Chondrocyte (in vitro differentiated cells): Measurements from ENCODE around the gene TEKT2. TPM values are rescaled to one million over a fixed set of nuclear protein-coding genes. Genes with fewer than 3 reads are reported as not detected.

ENCODE experiments used
- DNase-seq: peaks from one replicate; pipeline ENCODE4 v3.0.0; 2021; ENCODE audit warnings: mixed read lengths, low spot score
- H3K27ac Mint-ChIP-seq: one replicate; pipeline ENCODE4 v1.8.0; 2021; ENCODE audit warnings: mild to moderate bottlenecking, moderate library complexity, mixed read lengths; ENCODE audit not compliant: unreplicated experiment
- H3K27me3 Mint-ChIP-seq: 2 replicates; pipeline ENCODE4 v1.8.0; 2021; ENCODE audit warnings: low read depth, mixed read lengths
- H3K36me3 Mint-ChIP-seq: 2 replicates; pipeline ENCODE4 v1.8.0; 2021; ENCODE audit warnings: low read depth, mixed read lengths
- H3K4me1 Mint-ChIP-seq: 2 replicates; pipeline ENCODE4 v1.8.0; 2021; ENCODE audit warnings: low read depth, mild to moderate bottlenecking, mixed read lengths
- H3K4me3 Mint-ChIP-seq: one replicate; pipeline ENCODE4 v1.8.0; 2021; ENCODE audit warnings: mild to moderate bottlenecking, moderate library complexity, mixed read lengths; ENCODE audit not compliant: unreplicated experiment
- H3K9me3 Mint-ChIP-seq: 2 replicates; pipeline ENCODE4 v1.8.0; 2021; ENCODE audit warnings: low read depth, mixed read lengths
- CTCF ChIP-seq: fragments of 200-600 bp; sonication (generic); IDR thresholded peaks from 2 replicates; pipeline ENCODE4 v1.5.0; 2021; ENCODE audit warnings: antibody characterized with exemption, mild to moderate bottlenecking, moderate library complexity
- total RNA-seq: library from RNA; stranded (reverse); gene quantifications from 3 replicates; pipeline ENCODE4 v1.2.1, GENCODE V29; 2021

Gene TEKT2
- total RNA-seq, 1 donor from 2014 or later: 0.17 TPM

- Mint-ChIP-seq H3K27ac (no peak overlapping the region), H3K4me3 (no peak overlapping the region), H3K9me3 (no peaks in the 10 kb centered on the region), H3K36me3 (peaks cover 11% of the 10 kb centered on the region), H3K4me1 (peaks cover 17% of the 10 kb centered on the region), H3K27me3 (no peaks in the 10 kb centered on the region)
- no peak for TF ChIP-seq CTCF
- peak; percentile 62 for DNase-seq
Measured at GRCh38 chr1:36093929-36094328, 10.0 kb downstream of the TEKT2 start.

DNA sequence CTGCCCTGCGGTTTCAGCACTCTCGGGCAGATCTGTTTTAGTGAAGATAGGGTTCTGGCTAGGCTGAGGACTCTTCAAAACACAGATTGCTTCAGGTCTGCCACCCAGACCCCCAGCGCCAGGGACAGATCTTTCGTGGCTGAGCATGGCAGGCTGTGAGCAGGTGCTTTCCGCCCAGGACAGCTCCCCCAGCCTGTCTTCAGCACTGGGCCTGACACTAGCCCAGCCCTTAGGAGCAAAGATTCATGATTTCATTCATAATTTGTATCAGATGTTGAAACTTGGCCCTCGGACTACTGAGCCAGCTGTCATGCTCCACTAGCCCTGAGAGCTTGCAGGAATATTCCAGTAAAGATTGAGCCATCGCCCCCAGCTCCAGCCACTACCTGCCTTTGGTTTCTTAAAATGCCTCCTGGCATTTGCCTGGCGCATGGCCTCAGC is 10.7 kb downstream of the TEKT2 start:
- no peaks in the 10 kb centered on the region for H3K9me3 Mint-ChIP-seq
- TF ChIP-seq CTCF: no peak
- peaks cover 11% of the 10 kb centered on the region for H3K36me3 Mint-ChIP-seq
- peaks cover 13% of the 10 kb centered on the region for H3K4me1 Mint-ChIP-seq
- H3K27me3 Mint-ChIP-seq: no peaks in the 10 kb centered on the region
- no peak overlapping the region for H3K4me3 Mint-ChIP-seq
- H3K27ac Mint-ChIP-seq: no peak overlapping the region
- DNase-seq: peak; percentile 53

DNA sequence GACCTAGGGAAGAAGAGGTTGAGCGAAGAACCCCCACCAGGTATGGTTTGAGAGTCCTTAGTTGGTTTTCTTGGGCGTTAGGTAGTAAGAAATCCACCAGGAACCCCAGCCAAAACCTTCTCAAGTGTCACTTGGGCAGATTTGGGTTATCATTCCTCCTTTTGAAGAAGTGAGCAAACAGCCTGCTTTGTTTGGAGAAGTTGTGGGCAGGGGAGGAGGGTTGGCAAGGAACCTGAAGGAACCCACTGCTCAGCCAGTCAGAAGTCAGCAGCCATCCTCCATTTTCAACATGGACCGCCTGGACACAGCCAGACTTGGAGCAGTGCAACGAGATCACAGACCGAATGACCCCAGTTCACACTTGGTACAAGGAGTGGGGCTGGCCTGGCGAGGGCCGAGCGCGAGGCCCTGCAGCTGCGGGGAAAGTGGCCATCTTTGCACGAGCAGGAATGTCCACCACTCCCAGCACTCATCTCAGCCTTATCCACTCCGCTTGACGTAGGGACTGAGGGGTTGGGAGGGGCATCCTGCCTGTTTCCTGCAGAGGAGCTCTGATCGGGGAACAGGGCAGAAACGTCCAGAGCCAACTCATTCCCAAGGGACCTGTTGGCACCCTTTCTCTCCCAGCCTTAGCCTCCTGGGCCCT is 12.0 kb downstream of the TEKT2 start:
- TF ChIP-seq CTCF: no peak
- DNase-seq: peak; percentile 22
- Mint-ChIP-seq H3K27me3 (no peaks in the 10 kb centered on the region), H3K27ac (no peak overlapping the region), H3K4me1 (peaks cover 16% of the 10 kb centered on the region), H3K9me3 (no peaks in the 10 kb centered on the region), H3K36me3 (peaks cover 9% of the 10 kb centered on the region), H3K4me3 (no peak overlapping the region)

DNA sequence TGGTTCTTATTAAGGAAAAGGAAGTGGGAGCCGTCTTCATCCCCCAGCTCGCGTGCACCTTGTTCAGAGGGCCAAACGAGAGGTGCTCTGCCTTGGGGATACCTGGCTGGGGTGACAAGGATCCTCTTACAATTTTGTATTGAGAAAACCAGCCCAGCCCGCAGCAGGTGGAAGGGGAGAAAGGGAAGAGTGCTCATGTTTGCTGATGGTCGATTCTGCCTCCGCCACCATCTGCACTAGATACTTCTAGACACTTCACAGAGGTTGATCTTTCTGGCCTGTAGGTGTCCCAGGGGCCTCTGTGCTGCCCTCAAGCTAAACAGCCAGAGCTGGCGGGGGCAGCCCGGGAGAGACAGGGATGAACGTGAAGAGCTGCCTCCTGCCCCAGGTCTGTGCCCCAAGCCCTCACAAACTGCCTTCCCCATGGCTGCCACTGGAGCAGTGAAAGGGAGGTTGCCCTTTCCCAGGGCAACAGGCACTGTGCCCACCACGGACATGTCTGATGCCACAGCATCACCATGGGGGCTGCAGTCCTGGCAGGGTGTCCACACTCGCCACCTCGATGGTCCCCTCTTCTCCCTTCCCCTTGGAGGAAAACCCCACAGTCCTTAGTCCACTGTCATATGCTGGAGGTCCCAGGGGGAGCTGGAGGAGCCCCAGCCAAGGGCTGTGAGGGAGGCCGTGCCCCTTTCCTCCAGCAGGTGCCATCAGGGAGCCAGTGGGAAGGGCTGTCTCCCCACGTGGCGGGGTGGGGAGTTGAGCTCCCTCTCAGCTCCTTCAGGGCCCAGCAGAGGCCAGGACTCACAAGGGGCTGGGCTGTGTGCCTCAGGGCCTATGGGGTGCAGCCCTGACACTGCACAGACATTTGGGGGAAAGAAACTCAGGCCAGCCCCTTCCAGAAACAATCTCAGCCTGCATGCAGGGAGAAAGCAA is 12.9 kb downstream of the TEKT2 start:
- TF ChIP-seq CTCF: peak; percentile 61

More for the DNA sequence above, 12.9 kb downstream of the TEKT2 start:
- Mint-ChIP-seq H3K27ac (no peak overlapping the region), H3K27me3 (no peaks in the 10 kb centered on the region), H3K4me1 (peaks cover 14% of the 10 kb centered on the region), H3K9me3 (no peaks in the 10 kb centered on the region), H3K36me3 (peaks cover 8% of the 10 kb centered on the region), H3K4me3 (no peak overlapping the region)
- no peak for DNase-seq
